Measurements from ENCODE around the gene MIPEP.

DNA sequence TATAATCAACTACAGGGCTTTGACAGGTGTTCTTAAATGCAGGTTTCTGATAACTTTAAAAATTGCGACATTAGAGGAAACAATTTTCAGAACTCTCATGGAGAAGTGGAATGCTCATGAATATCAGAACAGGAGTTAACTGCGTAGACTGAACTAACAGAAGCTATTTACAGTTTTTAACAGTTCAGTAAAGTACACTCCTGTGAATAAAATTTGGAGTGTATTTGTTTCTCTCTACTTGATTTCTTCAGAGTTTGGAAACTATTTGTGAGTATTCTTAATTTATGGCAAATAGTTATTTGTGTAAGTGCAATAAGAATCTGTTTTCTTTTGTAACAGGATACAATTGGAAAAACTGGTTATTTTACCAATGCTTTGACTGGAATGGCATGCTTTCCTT is 204.6 kb downstream of the MIPEP start:
- TF ChIP-seq, protein P1, sequence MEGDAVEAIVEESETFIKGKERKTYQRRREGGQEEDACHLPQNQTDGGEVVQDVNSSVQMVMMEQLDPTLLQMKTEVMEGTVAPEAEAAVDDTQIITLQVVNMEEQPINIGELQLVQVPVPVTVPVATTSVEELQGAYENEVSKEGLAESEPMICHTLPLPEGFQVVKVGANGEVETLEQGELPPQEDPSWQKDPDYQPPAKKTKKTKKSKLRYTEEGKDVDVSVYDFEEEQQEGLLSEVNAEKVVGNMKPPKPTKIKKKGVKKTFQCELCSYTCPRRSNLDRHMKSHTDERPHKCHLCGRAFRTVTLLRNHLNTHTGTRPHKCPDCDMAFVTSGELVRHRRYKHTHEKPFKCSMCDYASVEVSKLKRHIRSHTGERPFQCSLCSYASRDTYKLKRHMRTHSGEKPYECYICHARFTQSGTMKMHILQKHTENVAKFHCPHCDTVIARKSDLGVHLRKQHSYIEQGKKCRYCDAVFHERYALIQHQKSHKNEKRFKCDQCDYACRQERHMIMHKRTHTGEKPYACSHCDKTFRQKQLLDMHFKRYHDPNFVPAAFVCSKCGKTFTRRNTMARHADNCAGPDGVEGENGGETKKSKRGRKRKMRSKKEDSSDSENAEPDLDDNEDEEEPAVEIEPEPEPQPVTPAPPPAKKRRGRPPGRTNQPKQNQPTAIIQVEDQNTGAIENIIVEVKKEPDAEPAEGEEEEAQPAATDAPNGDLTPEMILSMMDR (IDR thresholded peaks at IDR 0.05; ENCODE audit: insufficient read depth, low read length), result no peak
- TF ChIP-seq POLR2AphosphoS5 (IDR thresholded peaks at IDR 0.05; ENCODE audit: low read depth) (no peak), GABPA (IDR thresholded peaks at IDR 0.05; ENCODE audit: low read depth) (no peak)
- TF ChIP-seq, protein P2, sequence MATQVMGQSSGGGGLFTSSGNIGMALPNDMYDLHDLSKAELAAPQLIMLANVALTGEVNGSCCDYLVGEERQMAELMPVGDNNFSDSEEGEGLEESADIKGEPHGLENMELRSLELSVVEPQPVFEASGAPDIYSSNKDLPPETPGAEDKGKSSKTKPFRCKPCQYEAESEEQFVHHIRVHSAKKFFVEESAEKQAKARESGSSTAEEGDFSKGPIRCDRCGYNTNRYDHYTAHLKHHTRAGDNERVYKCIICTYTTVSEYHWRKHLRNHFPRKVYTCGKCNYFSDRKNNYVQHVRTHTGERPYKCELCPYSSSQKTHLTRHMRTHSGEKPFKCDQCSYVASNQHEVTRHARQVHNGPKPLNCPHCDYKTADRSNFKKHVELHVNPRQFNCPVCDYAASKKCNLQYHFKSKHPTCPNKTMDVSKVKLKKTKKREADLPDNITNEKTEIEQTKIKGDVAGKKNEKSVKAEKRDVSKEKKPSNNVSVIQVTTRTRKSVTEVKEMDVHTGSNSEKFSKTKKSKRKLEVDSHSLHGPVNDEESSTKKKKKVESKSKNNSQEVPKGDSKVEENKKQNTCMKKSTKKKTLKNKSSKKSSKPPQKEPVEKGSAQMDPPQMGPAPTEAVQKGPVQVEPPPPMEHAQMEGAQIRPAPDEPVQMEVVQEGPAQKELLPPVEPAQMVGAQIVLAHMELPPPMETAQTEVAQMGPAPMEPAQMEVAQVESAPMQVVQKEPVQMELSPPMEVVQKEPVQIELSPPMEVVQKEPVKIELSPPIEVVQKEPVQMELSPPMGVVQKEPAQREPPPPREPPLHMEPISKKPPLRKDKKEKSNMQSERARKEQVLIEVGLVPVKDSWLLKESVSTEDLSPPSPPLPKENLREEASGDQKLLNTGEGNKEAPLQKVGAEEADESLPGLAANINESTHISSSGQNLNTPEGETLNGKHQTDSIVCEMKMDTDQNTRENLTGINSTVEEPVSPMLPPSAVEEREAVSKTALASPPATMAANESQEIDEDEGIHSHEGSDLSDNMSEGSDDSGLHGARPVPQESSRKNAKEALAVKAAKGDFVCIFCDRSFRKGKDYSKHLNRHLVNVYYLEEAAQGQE (IDR thresholded peaks at IDR 0.05; ENCODE audit: insufficient replicate concordance, low read depth), result no peak

Measured in HL-60 (cell line).